Psoas muscle (tissue), 8 donors: ENCODE data around the gene FHL3. TPM values are rescaled to one million over a fixed set of nuclear protein-coding genes. Genes with fewer than 3 reads are reported as not detected.

Experiments used
- ATAC-seq, 4 donors: fragments of 200-7000 bp; cut with Tn5 transposase; one replicate each; pipeline ENCODE4 v1.9.1; 2020; ENCODE audit warnings: moderate library complexity in 3 of 4, mild to moderate bottlenecking in 2 of 4
- DNase-seq, 2 donors: peaks; one replicate each; pipeline ENCODE4 v3.0.0-alpha.2; 2020
- H3K27ac ChIP-seq: fragments of 200-600 bp; one replicate; pipeline ENCODE4 v1.8.0; 2022
- H3K27me3 ChIP-seq, 3 donors: fragments of 200-600 bp in 1 of 3; one replicate each; pipeline versions ENCODE4 v1.6.1 to v1.8.0; 2013 to 2022; ENCODE audit warnings: low read length in 2 of 3, mild to moderate bottlenecking in 2 of 3, moderate library complexity in 1 of 3; ENCODE audit not compliant: insufficient read depth in 3 of 3
- H3K36me3 ChIP-seq, 2 donors: fragments of 200-600 bp in 1 of 2; one replicate each; pipeline versions ENCODE4 v1.6.1 to v1.8.0; 2013 to 2022; ENCODE audit warnings: low read depth in 1 of 2, mild to moderate bottlenecking in 1 of 2, moderate library complexity in 1 of 2; ENCODE audit not compliant: insufficient read depth in 1 of 2
- H3K4me1 ChIP-seq: fragments of 200-600 bp; one replicate; pipeline ENCODE4 v1.8.0; 2022
- H3K4me3 ChIP-seq: fragments of 200-600 bp; one replicate; pipeline ENCODE4 v1.8.0; 2022; ENCODE audit warnings: mild to moderate bottlenecking
- H3K9me3 ChIP-seq: fragments of 200-600 bp; one replicate; pipeline ENCODE4 v1.8.0; 2022
- WGBS, 3 donors: extraction: QIAGEN DNeasy Blood & Tissue Kit; methylation state at CpG; one replicate each; pipeline versions ENCODE4 v1.1.6 to v1.1.7; 2013; 5-methylcytosine and 5-hydroxymethylcytosine counted together
- intact Hi-C, 2 donors: fragments of 100-400 bp; cut with DNase I; formaldehyde crosslinking; loops; one replicate each; pipeline versions ENCODE4 v1.11.0 to v1.14.2; 2022
- polyA plus RNA-seq, 3 donors: library from polyadenylated mRNA; stranded (reverse); fragments of 200-250 nt; gene quantifications; one replicate each; pipeline ENCODE4 v1.2.3, GENCODE V29; 2013
- total RNA-seq, 4 donors: library from RNA; stranded (reverse); fragmentation: NEBNext Ultra II Directional in 2 of 4; extraction: Animal tissue kit (Norgen Biotek cat#: 25700) in 2 of 4; gene quantifications; one replicate each; pipeline versions ENCODE4 v1.2.1 to v1.2.4, GENCODE V29; 2021 to 2023
- TF ChIP-seq, protein P1 (sequence below): fragments of 200-600 bp; IDR thresholded peaks from one replicate; pipeline ENCODE4 v1.8.0; 2022; ENCODE audit warnings: antibody characterized with exemption
- donor health status: healthy with polysubstance abuse.
- donor health status: DM: no; HTN: no; CAD: no; lungs with moderate emphysema.
- donor health status: Bipolar disorder and iron deficiency.
- donor health status: healthy.
- donor health status: DM: yes; HTN: yes; CAD: no.
- donor health status: DM: no; HTN: no; CAD: no.
- donor health status: DM: no; HTN: no; CAD: no.
- donor health status: DM: yes; HTN: yes; CAD: no.

Gene FHL3
- total and polyA plus RNA-seq, 7 donors = 41.6 to 1,187 (median 491) TPM

GRCh38 chr1:38046333-38046883 lies 41.1 kb upstream of the FHL3 start, which contains the start of gene POU3F1:
Gene POU3F1 (minus strand): TSS chr1:38046793. CDS start chr1:38046743, 50 bp downstream.
- TF ChIP-seq, protein P1, sequence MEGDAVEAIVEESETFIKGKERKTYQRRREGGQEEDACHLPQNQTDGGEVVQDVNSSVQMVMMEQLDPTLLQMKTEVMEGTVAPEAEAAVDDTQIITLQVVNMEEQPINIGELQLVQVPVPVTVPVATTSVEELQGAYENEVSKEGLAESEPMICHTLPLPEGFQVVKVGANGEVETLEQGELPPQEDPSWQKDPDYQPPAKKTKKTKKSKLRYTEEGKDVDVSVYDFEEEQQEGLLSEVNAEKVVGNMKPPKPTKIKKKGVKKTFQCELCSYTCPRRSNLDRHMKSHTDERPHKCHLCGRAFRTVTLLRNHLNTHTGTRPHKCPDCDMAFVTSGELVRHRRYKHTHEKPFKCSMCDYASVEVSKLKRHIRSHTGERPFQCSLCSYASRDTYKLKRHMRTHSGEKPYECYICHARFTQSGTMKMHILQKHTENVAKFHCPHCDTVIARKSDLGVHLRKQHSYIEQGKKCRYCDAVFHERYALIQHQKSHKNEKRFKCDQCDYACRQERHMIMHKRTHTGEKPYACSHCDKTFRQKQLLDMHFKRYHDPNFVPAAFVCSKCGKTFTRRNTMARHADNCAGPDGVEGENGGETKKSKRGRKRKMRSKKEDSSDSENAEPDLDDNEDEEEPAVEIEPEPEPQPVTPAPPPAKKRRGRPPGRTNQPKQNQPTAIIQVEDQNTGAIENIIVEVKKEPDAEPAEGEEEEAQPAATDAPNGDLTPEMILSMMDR = no peak
- intact Hi-C loops = loop anchor here (1.0 to 10.0 kb wide), 3 partner anchors 9 to 788 kb away; no protein-coding TSS in a partner anchor

DNA sequence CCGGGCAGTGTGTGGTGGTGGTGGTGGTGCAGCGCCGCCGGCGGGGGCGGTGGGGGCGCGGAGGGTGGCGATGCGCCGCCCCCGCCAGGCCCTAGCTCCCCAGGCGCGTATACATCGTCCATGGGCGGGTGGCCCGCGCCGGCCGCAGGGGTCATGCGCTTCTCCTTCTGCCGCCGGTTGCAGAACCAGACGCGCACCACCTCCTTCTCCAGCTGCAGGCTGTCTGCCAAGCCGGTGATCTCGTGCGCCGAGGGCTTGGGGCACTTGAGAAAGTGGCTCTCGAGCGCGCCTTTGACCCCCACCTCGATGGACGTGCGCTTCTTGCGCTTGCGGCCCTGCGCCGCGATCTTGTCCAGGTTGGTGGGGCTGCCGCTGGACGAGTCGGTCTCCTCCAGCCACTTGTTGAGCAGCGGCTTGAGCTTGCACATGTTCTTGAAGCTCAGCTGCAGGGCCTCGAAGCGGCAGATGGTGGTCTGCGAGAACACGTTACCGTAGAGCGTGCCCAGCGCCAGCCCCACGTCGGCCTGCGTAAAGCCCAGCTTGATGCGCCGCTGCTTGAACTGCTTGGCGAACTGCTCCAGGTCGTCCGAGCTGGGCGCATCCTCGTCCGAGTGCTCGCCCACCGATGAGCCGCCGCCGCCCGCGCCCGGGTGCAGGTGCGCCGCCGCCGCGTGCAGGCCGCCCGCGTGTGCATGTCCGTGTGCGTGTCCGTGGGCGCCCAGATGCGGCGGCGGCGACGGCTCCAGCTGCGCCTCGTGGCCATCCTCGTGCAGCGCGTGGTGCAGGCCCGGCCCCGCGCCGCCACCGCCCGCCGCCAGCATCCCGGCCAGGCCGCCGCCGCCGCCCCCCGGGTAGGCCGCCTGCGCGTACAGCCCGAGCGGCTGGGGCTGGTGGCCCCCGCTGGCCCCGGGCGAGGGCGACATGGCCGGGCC lies 40.4 kb upstream of the FHL3 start:
- peaks cover 0 to 52% (median 26%) of the 10 kb centered on the region in 3 donors for H3K27me3 ChIP-seq
- ATAC-seq (no peak), DNase-seq (peak; percentile 35 to 66)
- no peaks in the 10 kb centered on the region for H3K36me3 ChIP-seq
- TF ChIP-seq, protein P1 = no peak
- peaks cover 17% of the 10 kb centered on the region for H3K4me1 ChIP-seq
- peak overlapping the region; percentile 13 for H3K4me3 ChIP-seq
- WGBS, 3 donors = 3% methylated on average over 50 to 115 of the region's 115 CpGs
- intact Hi-C loops = loop anchor here (1.0 to 10.0 kb wide), 3 partner anchors 8 to 789 kb away; no protein-coding TSS in a partner anchor
- H3K9me3 ChIP-seq = no peaks in the 10 kb centered on the region
- no peak overlapping the region for H3K27ac ChIP-seq

More at GRCh38 chr1:38046333-38046883, 41.1 kb upstream of the FHL3 start, which contains the start of gene POU3F1:
- no peaks in the 10 kb centered on the region for H3K36me3 ChIP-seq
- H3K4me1 ChIP-seq = peaks cover 17% of the 10 kb centered on the region
- ATAC-seq = no peak
- peaks cover 0 to 50% (median 24%) of the 10 kb centered on the region in 3 donors for H3K27me3 ChIP-seq
- peak within 1 kb of the TSS; percentile 71 for H3K4me3 ChIP-seq
- H3K9me3 ChIP-seq = no peaks in the 10 kb centered on the region
- peak within 1 kb of the TSS; percentile 64 for H3K27ac ChIP-seq
- 1 to 2% (median 1%) methylated on average over 18 to 91 of the region's 92 CpGs for WGBS, 3 donors
- DNase-seq = no peak

- TF ChIP-seq, protein P1 = no peak
- WGBS, 3 donors = 4 to 6% (median 4%) methylated on average over 64 to 70 of the region's 70 CpGs
- Histone ChIP-seq H3K27ac (no peak overlapping the region), H3K27me3 (peaks cover 0 to 53% (median 26%) of the 10 kb centered on the region in 3 donors), H3K36me3 (no peaks in the 10 kb centered on the region), H3K4me3 (peak overlapping the region; percentile 13), H3K4me1 (peaks cover 17% of the 10 kb centered on the region), H3K9me3 (no peaks in the 10 kb centered on the region)
- ATAC-seq (no peak), DNase-seq (no peak)
- intact Hi-C loops = loop anchor here (5.0 to 10.0 kb wide), 4 partner anchors 93 to 790 kb away; no protein-coding TSS in a partner anchor
These were observed 39.2 kb upstream of the FHL3 start for GRCh38 chr1:38044221-38045215.

DNA sequence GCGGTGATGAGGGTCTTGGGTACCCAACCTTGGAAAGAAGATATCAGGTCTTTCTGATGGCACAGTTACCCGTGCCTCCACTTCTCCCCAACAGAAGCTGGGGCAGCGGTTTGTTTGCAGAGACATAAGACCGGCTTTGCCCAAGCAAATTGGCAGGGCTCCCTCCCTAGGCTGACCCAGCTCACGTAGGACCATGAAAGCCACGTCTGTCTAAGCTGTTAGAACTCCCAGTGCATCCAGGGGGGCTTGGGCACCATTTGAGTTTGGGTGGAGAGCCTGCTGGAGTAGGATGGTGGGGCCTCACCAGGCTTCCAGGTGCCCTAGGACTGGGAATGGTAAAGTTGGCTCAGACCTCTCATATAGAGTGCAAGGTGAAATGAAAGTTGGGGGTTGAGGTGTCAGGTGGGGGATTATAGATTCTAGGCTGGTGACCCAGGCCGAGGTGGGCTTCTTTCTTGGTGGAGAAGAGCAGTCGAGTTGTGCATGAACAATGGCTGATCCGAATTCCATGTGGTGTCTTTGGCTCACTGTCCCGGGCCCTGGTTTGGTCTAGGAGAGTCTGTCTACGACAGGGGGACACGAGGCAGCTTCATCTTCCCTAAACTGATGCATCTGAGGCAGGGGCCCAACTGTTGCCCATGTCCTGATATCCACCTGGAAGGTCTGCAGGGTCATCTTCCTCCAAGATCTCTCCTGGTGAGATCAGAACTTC lies 37.9 kb upstream of the FHL3 start:
- TF ChIP-seq, protein P1 = no peak
- Histone ChIP-seq H3K36me3 (no peaks in the 10 kb centered on the region), H3K27me3 (peaks cover 0 to 47% (median 26%) of the 10 kb centered on the region in 3 donors), H3K9me3 (no peaks in the 10 kb centered on the region), H3K4me3 (no peak overlapping the region), H3K4me1 (peaks cover 17% of the 10 kb centered on the region), H3K27ac (no peak overlapping the region)
- ATAC-seq (no peak), DNase-seq (no peak)
- intact Hi-C loops = loop anchor here (5.0 to 10.0 kb wide), 3 partner anchors 544 to 792 kb away; no protein-coding TSS in a partner anchor
- WGBS, 3 donors = 89 to 93% (median 90%) methylated on average over 12 of the region's 12 CpGs
